Brain pericyte (primary cell): ENCODE data around the gene FEN1.

ENCODE experiments used
- DNase-seq: peaks from one replicate; pipeline ENCODE4 v3.0.0-alpha.2; 2012; ENCODE audit warnings: low read depth, low spot score

FEN1 gene

GRCh38 chr11:61817471-61818202 lies 24.9 kb downstream of the FEN1 start:
- no peak for DNase-seq

- DNase-seq: no peak
These were observed 27.5 kb downstream of the FEN1 start for GRCh38 chr11:61820174-61820573.

- DNase-seq: no peak
These were observed 34.3 kb downstream of the FEN1 start for GRCh38 chr11:61826930-61827570.

GRCh38 chr11:61827571-61828378 lies 35.1 kb downstream of the FEN1 start, which contains the start of gene FADS2:
FADS2 (plus strand) TSS chr11:61828300; CDS start chr11:61828391, 91 bp downstream.
- peak; percentile 85 for DNase-seq

- no peak for DNase-seq
These were observed 35.6 kb downstream of the FEN1 start for GRCh38 chr11:61828379-61828628.

GRCh38 chr11:61828629-61829407 lies 36.1 kb downstream of the FEN1 start:
- no peak for DNase-seq

GRCh38 chr11:61829806-61830205 lies 37.1 kb downstream of the FEN1 start:
- DNase-seq: no peak

GRCh38 chr11:61830237-61831105 lies 37.8 kb downstream of the FEN1 start:
- no peak for DNase-seq

- DNase-seq: no peak
These were observed 39.5 kb downstream of the FEN1 start for GRCh38 chr11:61832207-61832606.

GRCh38 chr11:61832754-61833153 lies 40.0 kb downstream of the FEN1 start:
- no peak for DNase-seq

- no peak for DNase-seq
These were observed 40.8 kb downstream of the FEN1 start for GRCh38 chr11:61833471-61833870.

- DNase-seq: no peak
These were observed 41.2 kb downstream of the FEN1 start for GRCh38 chr11:61833926-61834277.

- DNase-seq: no peak
These were observed 41.8 kb downstream of the FEN1 start for GRCh38 chr11:61834278-61835048.

- DNase-seq: no peak
These were observed 43.5 kb downstream of the FEN1 start for GRCh38 chr11:61836193-61836592.

GRCh38 chr11:61837411-61838005 lies 44.8 kb downstream of the FEN1 start:
- DNase-seq: no peak

GRCh38 chr11:61838501-61838900 lies 45.8 kb downstream of the FEN1 start:
- DNase-seq: no peak

GRCh38 chr11:61838921-61839320 lies 46.2 kb downstream of the FEN1 start:
- DNase-seq: no peak

GRCh38 chr11:61839742-61840141 lies 47.0 kb downstream of the FEN1 start:
- no peak for DNase-seq

GRCh38 chr11:61840371-61840770 lies 47.7 kb downstream of the FEN1 start:
- no peak for DNase-seq
